ENCODE measurements around the gene GUCD1.
"Not testable (repeated sequence)": the region's sequence is repeated elsewhere in the genome, so short reads cannot be mapped to it uniquely, and the experiment has no call there.

GUCD1 gene

DNA sequence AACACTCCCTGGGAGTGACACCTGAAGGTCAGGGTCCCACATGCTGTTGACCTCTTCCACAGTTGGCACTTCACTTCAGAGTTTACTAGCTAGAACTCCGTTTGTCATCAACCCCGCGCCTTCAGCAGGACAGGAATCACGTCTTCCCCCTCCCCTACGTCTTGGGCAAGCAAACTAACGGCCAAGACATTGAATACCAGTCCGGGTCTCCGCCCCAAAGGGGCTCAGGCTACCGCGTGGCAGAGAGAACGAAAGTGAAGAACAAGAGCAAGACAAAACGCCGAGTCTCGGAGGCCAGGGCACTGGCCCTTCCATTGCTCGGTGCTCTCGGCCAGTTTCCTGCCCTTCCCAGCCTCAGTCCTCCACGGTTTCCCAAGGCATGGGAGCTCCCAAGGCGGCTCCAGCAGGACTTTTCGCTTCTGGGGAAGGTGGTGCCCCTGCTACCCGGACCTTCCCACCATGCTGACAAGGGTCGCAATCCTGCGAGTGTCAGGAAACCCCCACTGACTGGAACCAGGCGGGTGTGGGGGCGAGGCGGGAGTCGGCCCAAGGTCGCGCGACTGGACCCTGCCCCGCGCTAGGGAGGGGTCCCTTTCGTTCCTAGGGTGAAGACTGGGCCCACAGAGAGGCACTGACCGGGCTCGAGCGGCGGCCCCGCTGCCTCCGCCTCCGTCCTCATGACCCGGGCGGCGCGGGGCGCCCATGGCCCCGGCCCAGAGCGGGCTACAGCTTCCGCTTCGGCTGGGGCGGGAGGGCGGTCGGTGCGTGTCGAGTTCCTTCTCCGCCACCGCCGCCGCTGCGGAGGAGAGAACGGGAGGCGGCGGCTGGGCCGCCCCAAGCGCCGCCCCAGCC is at the start of gene GUCD1:
Gene GUCD1 (minus strand): TSS at position 826 of the 852 bp plus-strand sequence. CDS start 147 bp downstream, at position 679.
- no peak for DNase-seq

DNA sequence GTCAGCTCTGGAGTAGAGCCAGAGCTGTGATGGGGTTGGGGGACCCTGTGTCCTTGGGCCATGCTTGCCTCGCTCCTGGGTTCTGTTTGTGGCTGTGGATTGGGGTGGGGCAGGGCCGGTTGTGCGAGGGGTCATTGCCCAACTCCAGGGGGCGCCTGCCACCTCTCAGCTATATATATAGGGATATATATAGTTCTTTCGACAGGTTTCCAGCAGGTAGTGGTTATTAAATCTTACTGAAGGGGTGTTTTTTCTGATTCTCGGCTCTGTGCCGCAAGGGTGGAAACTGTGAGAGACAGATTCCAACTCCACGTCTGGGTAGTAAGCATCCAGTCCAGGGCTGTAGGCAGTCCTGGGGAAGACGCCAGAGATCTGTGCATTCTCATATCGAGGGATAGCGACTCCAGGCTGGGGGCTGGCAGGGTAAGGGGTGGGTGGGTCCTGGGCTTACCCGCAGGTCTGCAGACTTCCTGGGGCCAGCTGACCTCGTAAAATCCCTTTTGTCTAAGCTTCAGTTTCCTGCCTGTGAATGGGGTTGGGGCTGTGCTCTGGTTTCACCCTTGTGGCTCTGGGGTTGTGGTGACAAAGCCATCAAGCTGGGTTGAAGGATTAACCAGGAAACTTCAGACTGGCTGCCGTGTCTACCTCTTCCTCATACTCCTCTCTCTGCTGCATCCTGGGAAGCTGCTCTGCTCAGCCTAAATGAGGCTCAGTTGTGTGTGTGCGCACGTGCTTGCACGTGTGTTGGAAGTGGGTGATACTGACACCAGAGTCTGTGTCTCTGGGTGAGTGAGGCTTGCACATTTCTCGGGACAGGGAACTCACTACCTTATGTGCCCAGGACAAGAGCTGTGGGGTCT is 49.1 kb upstream of the GUCD1 start:
- DNase-seq, result not testable (repeated sequence)

DNA sequence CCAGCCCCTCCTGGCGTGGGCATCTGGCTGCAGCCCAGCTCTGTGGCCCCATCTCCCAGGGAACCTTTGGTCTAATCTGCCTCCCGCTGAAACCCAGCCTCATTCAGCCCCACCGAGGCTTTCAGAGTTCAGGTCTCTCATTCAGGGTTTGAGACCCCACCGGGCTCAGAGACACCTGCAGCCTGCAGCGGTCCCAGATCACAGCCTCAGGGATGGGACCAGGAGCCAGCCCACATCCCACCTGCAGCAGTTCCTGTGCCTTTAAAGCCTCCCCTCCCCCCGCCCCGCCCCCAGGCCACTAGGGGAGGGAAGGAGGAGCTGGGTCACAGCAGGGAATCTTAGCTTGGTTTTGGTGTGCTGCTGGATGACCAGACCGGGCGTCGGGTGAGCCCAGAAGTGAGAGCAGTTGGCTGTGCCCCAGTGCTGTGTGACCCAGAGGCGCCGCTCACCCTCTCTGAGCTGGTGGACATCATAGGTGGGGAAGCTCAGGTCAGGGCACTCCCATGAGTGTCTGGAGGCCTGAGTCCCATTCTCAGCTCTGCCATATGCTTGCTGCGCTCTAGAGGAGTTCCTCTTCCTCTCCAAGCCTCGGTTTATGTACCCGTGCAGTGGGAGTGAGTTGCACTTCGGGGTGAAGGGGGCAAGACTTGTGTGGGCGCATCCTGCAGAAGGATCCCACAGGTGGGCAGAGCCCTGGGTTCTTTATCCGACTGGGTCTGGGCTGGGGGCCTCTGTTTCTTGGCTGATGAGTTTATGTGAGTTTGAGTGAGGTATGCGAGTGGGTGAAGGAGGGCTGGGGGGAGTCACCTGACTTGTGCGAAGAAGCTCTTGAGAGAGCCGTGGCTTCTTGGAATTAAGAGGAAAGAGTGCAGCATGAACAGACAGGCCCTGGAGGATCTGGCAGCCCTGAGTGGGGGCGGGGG is 48.2 kb upstream of the GUCD1 start, which contains the start of gene GGT1:
Gene GGT1 (plus strand): TSS at position 347 of the 923 bp plus-strand sequence. CDS start 7,889 bp downstream, outside the sequence.
- DNase-seq, result not testable (repeated sequence)

DNA sequence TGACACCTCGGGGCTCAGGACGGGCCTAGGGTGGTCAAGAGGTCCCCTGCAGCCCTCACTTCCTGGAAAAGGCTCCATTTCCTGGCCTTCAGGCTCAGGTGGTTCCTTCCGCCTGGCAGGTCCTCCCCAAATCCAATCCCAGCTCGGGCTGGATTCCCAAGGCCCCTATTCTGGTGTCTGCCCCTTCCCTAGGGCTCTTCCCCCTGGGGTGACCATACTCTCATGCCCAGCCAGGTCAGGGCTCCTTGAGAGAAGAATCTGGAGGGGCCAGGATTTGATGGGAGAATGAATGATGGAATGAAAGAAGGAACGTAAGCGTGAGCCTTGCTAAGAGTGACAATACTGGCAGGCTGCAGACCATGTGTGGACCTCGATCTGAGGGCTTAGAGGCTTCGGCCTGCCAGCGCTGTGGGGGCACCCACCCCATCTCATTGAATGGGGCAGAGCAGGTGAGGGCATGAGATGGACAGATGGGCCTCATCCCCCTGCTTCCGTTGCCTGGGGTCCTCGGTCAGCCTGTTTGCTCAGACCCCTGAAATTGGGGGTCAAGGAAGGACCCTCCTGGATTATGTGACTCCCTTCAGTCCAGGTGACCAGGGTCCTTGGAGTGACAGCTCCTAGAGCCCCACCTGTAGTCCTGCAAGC is 47.3 kb upstream of the GUCD1 start:
- DNase-seq, result not testable (repeated sequence)

DNA sequence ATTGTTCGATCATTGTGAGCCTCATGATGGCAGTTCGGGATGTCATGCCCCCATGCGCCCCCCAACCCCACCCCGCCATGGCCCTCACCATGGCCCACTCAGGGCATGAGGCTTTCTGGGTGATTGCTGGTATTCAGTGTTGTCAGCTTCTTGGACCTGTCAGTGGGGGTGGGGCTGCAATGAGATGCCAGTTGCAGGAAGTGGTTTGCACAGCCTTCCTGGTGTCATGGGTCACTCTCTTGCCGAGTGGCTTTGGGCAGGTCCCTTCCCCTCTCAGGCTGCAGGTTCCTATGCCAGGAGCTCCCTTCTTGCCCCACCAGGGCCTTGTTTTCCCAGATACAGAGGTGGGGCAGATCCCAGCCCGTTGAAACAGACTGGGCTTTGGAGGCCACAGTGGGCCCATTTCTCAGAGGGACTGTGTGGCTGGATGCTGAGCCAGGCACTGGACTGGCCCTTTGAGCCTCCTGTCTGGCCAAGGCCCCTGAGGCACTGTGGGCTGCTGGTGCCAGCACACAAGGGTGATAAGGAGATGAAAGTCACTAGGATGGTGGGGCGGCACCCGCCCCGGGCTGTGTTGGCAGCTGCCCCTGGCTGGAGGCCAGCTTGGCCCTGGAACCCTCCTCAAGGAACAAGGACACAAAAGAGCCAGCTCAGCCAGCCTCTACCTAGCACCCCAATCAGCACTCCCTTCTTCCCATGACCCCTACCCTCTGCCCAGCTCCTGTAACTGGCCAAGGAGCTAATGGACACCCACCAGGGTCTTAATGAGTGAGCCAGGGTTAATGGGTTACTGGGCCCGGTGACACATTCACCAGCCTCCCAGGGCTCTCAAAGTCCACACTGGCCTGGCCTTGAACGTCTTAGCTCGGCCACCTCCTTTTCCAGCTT is 46.5 kb upstream of the GUCD1 start:
- no peak for DNase-seq

DNA sequence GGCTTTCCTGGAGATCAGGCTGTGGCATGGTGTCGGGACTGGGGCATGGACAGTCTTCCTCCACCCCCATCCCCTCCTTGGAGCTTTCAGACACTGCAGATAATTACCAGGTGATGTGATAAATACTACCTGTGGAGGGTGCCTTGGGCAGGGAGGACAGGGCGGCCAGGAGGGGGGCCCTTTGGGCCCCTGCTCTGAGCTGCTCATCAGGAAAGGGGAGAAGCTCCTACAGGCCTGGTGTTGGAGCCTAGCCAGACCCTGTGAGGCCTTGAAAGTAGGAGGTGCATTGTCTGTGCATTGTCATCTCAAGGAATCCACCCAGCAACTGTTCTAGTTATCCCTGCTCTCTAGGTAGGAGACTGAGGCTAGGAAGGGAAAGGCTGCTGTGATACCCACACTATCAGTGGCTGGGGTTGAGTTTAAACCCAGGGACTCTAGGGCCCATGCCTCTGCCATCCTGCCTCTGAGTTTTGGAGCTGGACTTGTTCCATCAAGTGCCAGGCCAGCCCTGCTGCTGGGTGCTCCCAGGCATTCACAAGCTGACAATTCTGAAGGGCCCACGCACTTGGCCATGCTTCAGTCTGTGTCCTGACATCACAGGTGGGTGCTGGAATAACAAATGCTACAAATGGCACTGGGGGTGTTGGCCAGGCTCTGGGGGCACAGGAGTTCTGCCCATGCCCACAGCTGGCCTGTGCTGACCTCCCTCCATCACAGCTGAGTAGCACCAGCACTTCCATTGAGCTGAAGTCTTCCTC is 45.2 kb upstream of the GUCD1 start:
- not testable (repeated sequence) for DNase-seq

DNA sequence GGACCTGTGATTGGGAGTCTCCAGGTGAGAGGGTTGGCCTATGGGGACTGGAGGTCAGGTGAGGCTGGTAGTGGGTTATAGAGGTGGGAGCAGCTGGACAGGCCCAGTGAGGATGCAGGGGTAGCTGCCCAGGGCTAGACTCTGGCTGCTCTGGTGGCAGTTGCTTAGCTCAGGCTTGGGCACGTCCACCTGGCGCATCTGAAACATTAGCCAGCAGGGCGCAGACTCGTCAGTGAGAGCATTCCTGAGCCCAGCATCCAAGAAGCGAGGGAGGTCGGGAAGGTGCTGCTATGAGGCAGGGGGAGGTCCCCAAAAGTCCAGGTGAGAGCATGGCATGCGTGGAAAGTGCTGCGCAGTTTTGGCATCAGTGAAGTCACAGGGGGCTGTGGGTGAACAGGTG is 44.6 kb upstream of the GUCD1 start:
- DNase-seq, result no peak

DNA sequence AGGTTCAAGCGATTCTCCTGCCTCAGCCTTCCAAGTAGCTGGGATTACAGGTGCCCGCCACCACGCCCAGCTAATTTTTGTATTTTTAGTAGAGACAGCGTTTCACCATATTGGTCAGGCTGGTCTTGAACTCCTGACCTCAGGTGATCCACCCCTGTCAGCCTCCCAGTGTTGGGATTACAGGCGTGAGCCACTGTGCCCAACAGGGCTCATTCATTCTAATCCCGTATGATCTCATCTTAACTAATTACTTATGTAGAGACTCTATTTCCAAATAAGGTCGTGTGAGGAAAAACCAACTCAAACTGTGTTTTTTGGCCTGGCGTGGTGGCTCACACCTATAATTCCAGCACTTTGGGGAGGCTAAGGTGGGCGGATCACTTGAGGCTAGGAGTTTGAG is 42.1 kb upstream of the GUCD1 start:
- not testable (repeated sequence) for DNase-seq

DNA sequence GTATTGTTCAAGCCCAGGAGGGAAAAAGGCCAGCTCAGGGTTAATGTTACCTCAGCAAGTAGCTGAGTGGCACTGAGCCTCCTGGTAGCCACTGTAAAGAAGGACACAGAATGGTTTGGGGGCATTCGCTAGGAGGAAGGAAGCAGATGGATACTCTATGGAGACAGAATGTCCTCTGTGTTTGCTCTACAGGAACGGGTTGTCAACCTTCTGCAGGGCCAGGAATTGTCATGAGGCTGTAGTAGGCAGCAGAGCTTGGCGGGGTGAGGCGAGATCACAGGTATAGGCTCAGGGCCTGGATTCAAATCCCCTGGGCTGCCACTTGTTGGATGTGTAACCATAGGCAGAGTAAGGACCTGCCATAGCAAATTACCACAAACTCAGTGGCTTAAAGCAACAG is 40.9 kb upstream of the GUCD1 start:
- DNase-seq, result no peak

DNA sequence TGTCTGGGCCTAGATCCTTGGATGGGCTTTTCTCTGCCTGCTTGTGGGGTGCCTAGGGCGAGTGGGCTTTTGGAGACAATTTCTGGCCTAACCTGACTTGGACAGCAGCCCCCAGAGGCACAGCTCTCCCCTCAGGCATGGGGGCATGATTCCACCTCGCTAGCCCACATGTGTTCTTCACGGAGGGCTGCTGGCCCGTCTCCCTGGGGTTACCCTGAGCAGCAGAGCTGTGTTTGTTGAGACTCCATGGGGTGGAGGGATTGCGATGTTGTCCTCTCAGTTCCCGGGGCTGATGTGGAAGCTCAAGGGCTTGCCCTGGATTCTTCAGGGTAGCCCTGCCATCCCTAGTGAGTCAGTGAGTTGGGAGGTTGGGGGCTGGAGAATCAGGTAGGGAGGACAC is 40.3 kb upstream of the GUCD1 start:
- DNase-seq, result no peak

DNA sequence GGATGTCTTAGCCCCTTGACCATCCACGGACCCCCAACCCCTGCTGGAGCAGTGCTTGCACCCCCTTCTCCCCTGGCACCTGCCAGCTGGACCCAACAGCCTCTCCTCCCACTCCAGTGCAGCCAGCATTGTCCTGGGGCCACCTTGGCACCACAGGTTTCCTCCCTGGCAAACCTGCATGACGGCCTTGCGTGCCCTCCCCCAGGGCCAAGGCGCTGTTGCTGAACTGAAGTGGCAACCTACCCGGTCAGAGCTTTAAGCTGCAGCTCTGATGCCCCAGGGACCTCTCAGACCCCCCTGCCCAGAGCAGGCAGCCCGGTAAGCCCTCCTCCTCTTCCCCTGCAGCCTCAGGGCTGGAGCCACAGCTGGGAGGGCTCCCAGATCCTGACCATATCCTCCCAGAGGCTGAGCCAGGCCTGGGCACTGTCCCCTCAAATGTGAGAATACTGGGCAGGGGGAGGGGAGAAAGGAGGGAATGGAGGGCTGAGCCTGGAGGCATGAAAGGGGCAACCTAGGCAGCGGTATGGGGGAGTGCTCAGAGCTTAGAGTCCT is 39.7 kb upstream of the GUCD1 start:
- no peak for DNase-seq

DNA sequence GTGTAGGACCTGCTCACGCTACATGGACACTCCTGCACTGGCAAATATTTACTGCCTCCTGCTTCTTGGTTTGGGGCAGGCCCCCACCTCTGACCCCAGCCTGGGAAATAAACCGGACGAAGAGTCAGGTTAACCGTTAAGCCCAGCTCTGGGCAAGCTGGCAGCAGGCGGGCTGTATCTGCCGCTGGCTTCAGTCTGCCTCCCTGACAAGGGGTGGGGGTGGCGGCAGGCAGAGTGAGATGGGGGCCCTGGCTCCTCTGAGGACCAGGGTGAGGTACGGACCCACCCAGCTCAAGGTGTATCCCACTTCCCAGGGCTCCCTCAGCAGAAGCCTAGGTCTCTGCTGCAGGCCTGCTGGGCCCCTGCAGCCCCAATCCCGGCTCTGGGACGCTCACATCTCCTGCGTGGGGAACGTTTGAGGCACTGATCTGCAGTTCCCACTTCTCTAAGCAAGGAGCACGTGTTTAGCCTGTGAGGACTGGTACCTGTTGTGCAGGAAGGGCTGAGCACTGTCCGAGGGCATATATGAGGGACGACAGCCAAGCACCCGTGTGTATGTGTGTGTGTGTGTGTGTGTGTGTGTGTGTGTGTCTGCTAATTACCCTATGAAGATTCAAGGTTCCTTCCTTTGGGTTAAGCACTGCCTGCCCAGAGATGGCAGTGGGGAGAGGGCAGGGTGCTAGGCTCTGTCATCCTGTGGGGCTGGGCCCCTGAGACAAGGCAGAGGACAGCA is 39.1 kb upstream of the GUCD1 start:
- DNase-seq, result no peak

DNA sequence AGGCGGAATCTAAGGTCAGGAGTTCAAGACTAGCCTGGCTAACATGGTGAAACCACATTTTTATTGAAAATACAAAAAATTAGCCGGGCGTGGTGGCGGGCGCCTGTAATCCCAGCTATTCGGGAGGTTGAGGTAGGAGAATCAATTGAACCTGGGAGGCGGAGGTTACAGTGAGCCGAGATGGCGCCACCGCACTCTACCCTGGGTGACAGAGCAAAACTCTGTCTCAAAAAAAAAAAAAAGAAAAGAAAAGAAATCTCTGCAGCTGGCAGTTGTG is 38.6 kb upstream of the GUCD1 start:
- not testable (repeated sequence) for DNase-seq

DNA sequence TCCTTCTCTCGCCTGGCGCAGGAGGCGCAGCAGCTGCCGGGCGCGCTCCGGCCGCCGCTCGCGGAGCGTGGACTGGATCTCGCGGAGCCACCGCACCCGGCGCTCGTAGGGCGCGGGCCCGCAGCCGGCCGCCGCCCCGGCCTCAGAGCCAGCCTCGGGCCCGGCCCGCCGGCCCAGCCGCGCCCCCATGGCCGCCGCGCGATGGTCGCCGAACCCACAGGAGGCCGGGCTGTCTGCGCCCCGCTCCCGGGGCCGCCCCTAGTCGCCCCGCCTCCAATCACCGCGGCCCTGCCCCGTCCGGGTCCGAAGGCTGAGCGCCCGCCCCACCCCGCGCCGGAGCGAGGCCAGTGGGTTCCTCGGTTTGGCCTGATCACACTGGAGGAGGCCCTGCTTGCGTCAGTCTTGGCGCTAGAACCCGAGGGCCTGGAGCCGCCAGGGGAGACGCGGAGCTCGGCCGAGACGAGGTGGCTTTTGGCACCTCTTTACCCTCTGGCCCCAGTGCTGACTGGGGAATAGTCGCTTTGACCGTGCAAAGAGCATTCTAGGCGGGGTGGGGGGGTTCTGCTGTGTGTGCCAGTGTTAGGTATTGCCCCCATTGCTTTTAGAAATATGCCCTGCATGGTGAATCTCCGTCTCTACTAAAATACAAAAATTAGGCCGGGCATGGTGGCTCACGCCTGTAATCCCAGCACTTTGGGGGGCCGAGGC is 38.1 kb upstream of the GUCD1 start, which contains the start of gene LRRC75B:
Gene LRRC75B (minus strand): TSS at position 223 of the 708 bp plus-strand sequence. CDS start 34 bp downstream, at position 189.
- DNase-seq, result peak; percentile 56

DNA sequence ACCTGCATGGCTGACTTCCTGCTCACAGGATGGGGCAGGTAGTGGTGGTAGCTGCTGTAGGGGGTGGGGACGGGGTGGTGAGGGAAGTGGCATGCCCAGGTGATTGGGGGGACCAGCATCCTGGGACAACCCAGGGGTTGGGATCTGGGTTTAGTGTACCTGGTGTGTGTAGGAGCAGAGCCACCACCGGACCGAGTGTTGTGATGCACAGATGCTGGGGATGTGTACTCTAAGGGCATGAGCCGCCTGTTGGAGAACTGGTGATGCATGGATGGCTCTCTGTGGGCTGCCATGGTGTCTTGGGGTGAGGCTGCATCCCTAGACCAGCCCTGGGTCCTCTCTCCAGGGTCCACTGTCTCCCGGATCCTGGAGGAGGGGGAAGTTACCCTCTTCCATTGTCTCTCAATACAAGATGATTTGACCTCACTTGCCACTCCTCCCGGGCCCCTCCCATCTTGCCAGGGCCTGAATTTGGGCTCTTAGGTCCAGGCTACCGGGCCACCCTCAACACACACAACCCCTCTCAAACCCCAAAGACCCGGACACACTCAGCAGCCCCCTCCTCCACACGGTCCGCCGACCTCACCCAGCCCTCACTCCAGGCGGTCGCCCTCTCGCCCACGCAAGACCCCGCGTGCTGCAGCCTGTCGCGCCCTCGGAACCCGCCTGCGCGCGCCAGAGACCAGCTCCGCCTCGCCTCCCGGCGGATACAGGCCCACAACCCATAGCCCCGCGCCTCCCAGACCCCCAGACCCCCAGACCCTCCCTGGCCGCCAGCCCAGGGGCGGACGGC is 37.3 kb upstream of the GUCD1 start:
- no peak for DNase-seq

DNA sequence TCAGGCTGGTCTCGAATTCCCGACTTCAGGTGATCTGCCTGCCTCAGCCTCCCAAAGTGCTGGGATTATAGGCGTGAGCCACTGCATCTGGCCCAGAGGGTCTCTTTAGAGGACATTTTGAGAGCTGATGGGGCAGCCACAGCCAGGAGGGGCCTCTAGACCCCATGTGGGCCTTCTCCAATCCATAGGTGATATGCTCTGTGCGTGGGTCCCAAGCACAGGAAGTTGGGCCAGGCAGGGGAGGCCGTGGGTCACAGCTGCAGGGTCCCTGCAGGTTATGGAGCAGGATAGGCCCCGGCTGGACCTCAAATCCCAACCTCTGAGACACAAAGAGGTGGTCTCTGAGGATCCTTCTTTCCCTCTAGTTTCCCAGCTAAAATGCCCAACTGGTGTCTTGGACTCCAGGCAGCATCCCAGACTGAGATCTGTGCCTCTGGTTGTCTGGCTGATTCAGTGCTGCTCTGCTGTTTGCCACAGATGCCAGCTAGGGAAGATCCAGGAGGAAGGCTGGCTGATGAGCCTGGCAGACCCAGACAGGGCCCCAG is 36.4 kb upstream of the GUCD1 start:
- no peak for DNase-seq

DNA sequence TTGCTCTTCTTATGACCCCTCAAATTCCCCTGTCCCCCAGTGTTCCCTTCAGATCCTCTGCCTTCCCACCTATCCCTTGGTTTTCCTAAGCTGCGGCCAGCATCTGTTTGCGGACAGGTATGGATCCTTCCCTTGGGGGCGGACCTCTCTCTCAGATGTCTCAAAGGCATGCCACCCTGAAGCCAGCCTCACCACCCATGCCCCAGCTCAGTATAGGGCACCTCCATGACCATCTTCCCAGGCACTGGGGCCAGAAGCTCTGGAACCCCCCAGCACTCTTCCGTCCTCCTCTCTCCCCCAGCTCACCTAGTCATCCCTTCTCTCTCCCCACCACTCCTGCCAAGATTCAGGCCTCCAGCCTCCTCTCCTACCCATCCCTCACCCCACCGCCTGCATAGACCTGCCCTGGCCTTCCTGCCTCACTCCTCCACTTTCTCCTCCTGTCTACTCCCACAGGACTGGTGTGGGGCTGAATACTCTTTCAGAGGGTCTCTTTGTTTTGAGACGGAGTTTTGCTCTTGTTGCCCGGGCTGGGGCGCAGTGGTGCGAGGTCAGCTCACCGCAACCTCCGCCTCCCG is 35.7 kb upstream of the GUCD1 start:
- no peak for DNase-seq
